ENCODE measurements around the gene ENPP4.

ENPP4 gene

DNA sequence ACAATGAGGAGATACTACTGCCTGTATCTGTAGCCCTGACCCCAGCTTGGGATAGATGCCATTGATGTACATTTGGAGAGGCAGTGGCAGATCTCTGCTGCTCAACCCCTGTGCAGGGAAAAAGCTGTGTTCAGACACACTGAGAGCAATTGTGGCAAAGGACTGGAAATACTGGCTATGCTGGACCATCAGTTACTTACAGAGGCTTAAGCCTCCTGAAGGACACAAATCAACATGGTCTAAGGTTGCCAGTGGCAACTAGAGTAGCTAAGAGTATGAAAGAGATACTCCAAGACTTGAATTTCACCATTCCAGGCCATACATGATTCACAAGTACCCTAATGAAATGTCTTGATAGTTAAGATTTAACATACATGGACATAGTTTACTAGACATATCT, 32.4 kb upstream of the ENPP4 start:
- in situ Hi-C loops (cut with MboI; ENCODE audit: low sequenced_read_pairs, unreplicated experiment): loop anchor here (10.0 kb wide), 1 partner anchor 317 kb away; no protein-coding TSS in a partner anchor
- DNase-seq (ENCODE audit: low spot score): no peak

DNA sequence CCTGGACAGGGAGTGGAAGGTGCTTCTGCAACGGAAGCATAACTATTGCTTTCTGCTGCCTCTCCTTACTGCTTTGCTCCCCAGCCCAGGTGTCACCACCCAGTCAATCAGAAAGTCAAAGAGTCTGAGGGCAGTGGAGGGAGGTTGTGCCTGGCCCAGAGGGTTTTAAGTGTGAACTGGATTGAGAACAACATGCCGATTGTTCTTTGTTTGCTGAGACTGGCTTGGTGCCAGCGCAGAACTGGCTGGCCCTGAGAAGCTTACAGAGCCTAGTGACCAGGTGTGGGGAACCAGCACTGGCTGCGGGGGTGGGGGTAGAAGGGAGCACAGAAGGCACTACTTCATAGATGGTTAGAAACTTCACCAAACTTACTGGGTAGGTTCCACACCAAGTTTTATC, 31.1 kb upstream of the ENPP4 start:
- in situ Hi-C loops (cut with MboI; ENCODE audit: low sequenced_read_pairs, unreplicated experiment): loop anchor here (10.0 kb wide), 1 partner anchor 316 kb away; no protein-coding TSS in a partner anchor
- no peak for DNase-seq (ENCODE audit: low spot score)
- TF ChIP-seq, protein P1, sequence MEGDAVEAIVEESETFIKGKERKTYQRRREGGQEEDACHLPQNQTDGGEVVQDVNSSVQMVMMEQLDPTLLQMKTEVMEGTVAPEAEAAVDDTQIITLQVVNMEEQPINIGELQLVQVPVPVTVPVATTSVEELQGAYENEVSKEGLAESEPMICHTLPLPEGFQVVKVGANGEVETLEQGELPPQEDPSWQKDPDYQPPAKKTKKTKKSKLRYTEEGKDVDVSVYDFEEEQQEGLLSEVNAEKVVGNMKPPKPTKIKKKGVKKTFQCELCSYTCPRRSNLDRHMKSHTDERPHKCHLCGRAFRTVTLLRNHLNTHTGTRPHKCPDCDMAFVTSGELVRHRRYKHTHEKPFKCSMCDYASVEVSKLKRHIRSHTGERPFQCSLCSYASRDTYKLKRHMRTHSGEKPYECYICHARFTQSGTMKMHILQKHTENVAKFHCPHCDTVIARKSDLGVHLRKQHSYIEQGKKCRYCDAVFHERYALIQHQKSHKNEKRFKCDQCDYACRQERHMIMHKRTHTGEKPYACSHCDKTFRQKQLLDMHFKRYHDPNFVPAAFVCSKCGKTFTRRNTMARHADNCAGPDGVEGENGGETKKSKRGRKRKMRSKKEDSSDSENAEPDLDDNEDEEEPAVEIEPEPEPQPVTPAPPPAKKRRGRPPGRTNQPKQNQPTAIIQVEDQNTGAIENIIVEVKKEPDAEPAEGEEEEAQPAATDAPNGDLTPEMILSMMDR (IDR thresholded peaks at IDR 0.05; ENCODE audit: borderline replicate concordance, control extremely low read depth, extremely low read depth, insufficient read depth, missing control alignments): no peak

More for the DNA sequence above, 32.4 kb upstream of the ENPP4 start:
- TF ChIP-seq, protein P1 (IDR thresholded peaks at IDR 0.05; ENCODE audit: borderline replicate concordance, control extremely low read depth, extremely low read depth, insufficient read depth, missing control alignments): no peak

DNA sequence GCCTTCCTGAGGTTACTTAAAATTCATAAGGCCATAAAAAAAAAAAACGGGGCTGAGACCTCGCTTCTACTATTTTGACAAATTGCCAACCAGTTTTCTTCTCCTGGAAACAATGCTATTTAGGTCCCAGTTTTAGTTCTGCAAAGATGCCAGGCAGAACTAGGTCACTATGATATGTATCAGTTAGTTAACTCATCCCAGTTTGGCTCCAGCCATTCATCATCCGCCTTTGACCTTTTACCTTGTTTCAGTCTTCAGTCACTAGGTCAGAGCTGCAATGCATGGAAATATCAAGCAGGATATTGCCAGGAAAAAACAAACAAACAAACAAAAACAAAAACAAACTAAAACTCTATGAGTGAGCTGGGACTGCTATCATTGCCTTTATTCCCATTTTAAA, 29.8 kb upstream of the ENPP4 start:
- no peak for DNase-seq (ENCODE audit: low spot score)
- TF ChIP-seq, protein P1 (IDR thresholded peaks at IDR 0.05; ENCODE audit: borderline replicate concordance, control extremely low read depth, extremely low read depth, insufficient read depth, missing control alignments): no peak
- in situ Hi-C loops (cut with MboI; ENCODE audit: low sequenced_read_pairs, unreplicated experiment): loop anchor here (10.0 kb wide), 1 partner anchor 315 kb away; no protein-coding TSS in a partner anchor

DNA sequence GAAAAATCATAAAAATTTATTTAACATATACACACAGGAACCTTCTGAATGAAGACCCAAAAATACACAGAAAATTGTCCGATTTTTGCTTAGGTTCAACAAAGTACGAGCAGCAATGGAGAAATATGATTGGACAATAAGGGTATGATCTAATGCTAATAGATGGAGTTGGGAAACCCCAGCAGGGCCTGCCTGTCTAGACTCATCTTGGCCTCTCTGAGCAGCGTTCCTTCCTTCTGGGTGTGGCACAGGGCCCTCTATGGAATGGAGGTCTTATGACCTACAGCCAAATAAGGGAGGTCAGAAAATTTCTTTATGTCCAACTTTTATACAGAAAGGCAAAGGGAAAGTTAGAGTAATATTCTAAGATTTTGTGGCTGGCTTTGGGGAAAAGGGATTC, 27.7 kb upstream of the ENPP4 start:
- TF ChIP-seq, protein P1 (IDR thresholded peaks at IDR 0.05; ENCODE audit: borderline replicate concordance, control extremely low read depth, extremely low read depth, insufficient read depth, missing control alignments): no peak
- no peak for DNase-seq (ENCODE audit: low spot score)
- in situ Hi-C loops (cut with MboI; ENCODE audit: low sequenced_read_pairs, unreplicated experiment): no loop called here

DNA sequence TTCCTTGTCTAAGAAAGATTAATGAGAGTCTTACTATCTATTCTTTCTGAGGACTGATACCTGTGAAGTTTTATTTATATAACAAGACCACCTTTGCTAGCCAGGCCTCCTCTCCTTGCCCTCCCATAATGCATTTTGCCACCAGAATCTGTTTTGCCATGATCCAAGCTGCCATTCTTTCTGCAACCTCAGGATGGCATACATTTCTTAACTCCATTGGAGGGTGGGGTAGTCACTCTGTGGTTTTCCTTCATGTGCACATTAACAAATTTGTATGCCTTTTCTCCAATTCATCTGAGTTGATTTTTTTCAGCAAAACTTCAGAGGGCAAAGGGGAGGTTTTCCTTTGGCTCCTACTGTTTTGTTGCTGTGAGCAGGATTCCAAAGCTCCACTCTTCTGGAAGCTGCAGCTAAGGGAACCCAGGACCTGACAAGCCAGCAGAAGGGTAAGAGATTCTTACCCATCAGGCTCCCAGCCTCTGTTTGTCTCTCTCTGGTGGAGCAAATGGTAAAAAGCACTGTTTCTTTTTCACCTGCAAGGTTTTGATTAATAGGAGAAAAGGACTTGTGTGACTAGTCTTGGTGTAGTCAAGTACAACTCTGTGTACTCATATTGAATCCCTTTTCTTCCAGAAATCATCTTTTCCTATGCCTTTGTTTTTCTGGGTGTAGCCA, 26.2 kb upstream of the ENPP4 start:
- TF ChIP-seq, protein P1 (IDR thresholded peaks at IDR 0.05; ENCODE audit: borderline replicate concordance, control extremely low read depth, extremely low read depth, insufficient read depth, missing control alignments): no peak

DNA sequence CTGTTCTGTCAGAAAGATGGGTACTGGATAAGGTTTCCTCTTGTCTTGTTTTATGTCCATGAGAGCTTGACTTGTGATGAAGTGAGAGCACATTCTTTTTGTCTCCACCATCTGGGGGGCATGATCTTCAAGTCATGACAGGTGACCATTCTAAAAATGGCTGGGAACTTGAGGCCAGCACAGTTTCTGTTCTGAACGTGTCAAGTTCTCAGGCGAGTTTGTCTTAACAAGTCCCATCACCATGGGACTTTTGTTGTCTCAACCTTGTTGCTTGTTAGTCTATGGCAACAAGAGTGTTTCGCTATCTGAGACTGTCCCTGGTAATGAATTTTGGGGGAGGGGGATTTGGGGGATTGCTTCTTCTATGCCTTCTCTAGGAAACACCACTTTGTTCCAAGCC, 25.6 kb upstream of the ENPP4 start:
- peak; percentile 13 for DNase-seq (ENCODE audit: low spot score)
- TF ChIP-seq, protein P1 (IDR thresholded peaks at IDR 0.05; ENCODE audit: borderline replicate concordance, control extremely low read depth, extremely low read depth, insufficient read depth, missing control alignments): no peak
- in situ Hi-C loops (cut with MboI; ENCODE audit: low sequenced_read_pairs, unreplicated experiment): no loop called here

More for the DNA sequence above, 26.2 kb upstream of the ENPP4 start:
- in situ Hi-C loops (cut with MboI; ENCODE audit: low sequenced_read_pairs, unreplicated experiment): no loop called here
- no peak for DNase-seq (ENCODE audit: low spot score)

Data from GM13976 (cell line).